H9 (cell line): ENCODE measurements around the gene CCR8. TPM values are rescaled to one million over a fixed set of nuclear protein-coding genes. Genes with fewer than 3 reads are reported as not detected.
A peak's percentile ranks its signal among the peaks of the same experiment; 100 is the strongest.

Experiments used
- DNase-seq: peaks from one replicate; pipeline ENCODE4 v3.0.0-alpha.2; 2017
- H2AFZ ChIP-seq: one replicate; pipeline ENCODE4 v1.6.1; 2013; ENCODE audit warnings: mild to moderate bottlenecking, low read length, control low read depth, moderate library complexity
- H2AK5ac ChIP-seq: 2 replicates; pipeline ENCODE4 v1.6.1; 2013; ENCODE audit warnings: low read length, control low read depth, mixed read lengths; ENCODE audit not compliant: insufficient read length
- H2BK120ac ChIP-seq: one replicate; pipeline ENCODE4 v1.6.1; 2013; ENCODE audit warnings: low read depth, mild to moderate bottlenecking, low read length, control low read depth, inconsistent platforms; ENCODE audit not compliant: poor library complexity, severe bottlenecking
- H2BK12ac ChIP-seq: 2 replicates; pipeline ENCODE4 v1.6.1; 2013; ENCODE audit warnings: low read length, control low read depth, mixed read lengths, low read depth; ENCODE audit not compliant: insufficient read length
- H2BK15ac ChIP-seq: 2 replicates; pipeline ENCODE4 v1.6.1; 2013; ENCODE audit warnings: low read depth, low read length, control low read depth
- H2BK20ac ChIP-seq: one replicate; pipeline ENCODE4 v1.6.1; 2013; ENCODE audit warnings: low read depth, mild to moderate bottlenecking, low read length, control low read depth, inconsistent platforms; ENCODE audit not compliant: poor library complexity, severe bottlenecking
- H2BK5ac ChIP-seq: 2 replicates; pipeline ENCODE4 v1.6.1; 2013; ENCODE audit warnings: low read length, control low read depth, mixed read lengths; ENCODE audit not compliant: insufficient read length
- H3K14ac ChIP-seq: 2 replicates; pipeline ENCODE4 v1.6.1; 2013; ENCODE audit warnings: low read length, control low read depth; ENCODE audit not compliant: insufficient read depth
- H3K18ac ChIP-seq: 2 replicates; pipeline ENCODE4 v1.6.1; 2013; ENCODE audit warnings: low read depth, mild to moderate bottlenecking, mixed read lengths, low read length, control low read depth; ENCODE audit not compliant: insufficient read length
- H3K23ac ChIP-seq: 2 replicates; pipeline ENCODE4 v1.6.1; 2013; ENCODE audit warnings: low read length, control low read depth, mixed read lengths, low read depth; ENCODE audit not compliant: insufficient read length
- H3K23me2 ChIP-seq: 2 replicates; pipeline ENCODE4 v1.6.1; 2013; ENCODE audit warnings: low read depth, mild to moderate bottlenecking, mixed read lengths, low read length, control low read depth; ENCODE audit not compliant: insufficient read length, poor library complexity, severe bottlenecking
- H3K27ac ChIP-seq: 2 replicates; pipeline ENCODE4 v1.5.1; 2013; ENCODE audit warnings: low read length, control low read depth, mixed read lengths, low read depth; ENCODE audit not compliant: insufficient read length
- H3K27me3 ChIP-seq: 2 replicates; pipeline ENCODE4 v1.6.1; 2013; ENCODE audit warnings: low read length, control low read depth, inconsistent platforms; ENCODE audit not compliant: insufficient read depth
- H3K4ac ChIP-seq: 2 replicates; pipeline ENCODE4 v1.6.1; 2013; ENCODE audit warnings: low read depth, mild to moderate bottlenecking, control low read depth, inconsistent platforms, low read length, moderate library complexity
- H3K4me1 ChIP-seq: 2 replicates; pipeline ENCODE4 v1.6.1; 2013; ENCODE audit warnings: low read length, control low read depth, inconsistent platforms; ENCODE audit not compliant: insufficient read depth
- H3K4me2 ChIP-seq: 2 replicates; pipeline ENCODE4 v1.6.1; 2013; ENCODE audit warnings: low read length, control low read depth, mixed read lengths; ENCODE audit not compliant: insufficient read length, insufficient read depth
- H3K56ac ChIP-seq: 2 replicates; pipeline ENCODE4 v1.6.1; 2013; ENCODE audit warnings: low read depth, mild to moderate bottlenecking, mixed read lengths, low read length, control low read depth; ENCODE audit not compliant: insufficient read length
- H3K79me1 ChIP-seq: 2 replicates; pipeline ENCODE4 v1.6.1; 2013; ENCODE audit warnings: low read depth, mild to moderate bottlenecking, moderate library complexity, low read length, control low read depth, inconsistent platforms; ENCODE audit not compliant: insufficient read depth, poor library complexity, severe bottlenecking
- H3K79me2 ChIP-seq: 2 replicates; pipeline ENCODE4 v1.6.1; 2013; ENCODE audit warnings: low read length, control low read depth, inconsistent platforms; ENCODE audit not compliant: insufficient read depth
- H3K9ac ChIP-seq: 2 replicates; pipeline ENCODE4 v1.6.1; 2013; ENCODE audit warnings: low read length, control low read depth, mixed read lengths; ENCODE audit not compliant: insufficient read length; ENCODE audit errors: extremely low read depth
- H3K9me3 ChIP-seq: one replicate; pipeline ENCODE4 v1.6.1; 2013; ENCODE audit warnings: low read depth, low read length, inconsistent platforms; ENCODE audit not compliant: control insufficient read depth
- H3T11ph ChIP-seq: one replicate; pipeline ENCODE4 v1.6.1; 2013; ENCODE audit warnings: mild to moderate bottlenecking, low read length, control low read depth, inconsistent platforms
- H4K20me1 ChIP-seq: one replicate; pipeline ENCODE4 v1.6.1; 2013; ENCODE audit not compliant: control insufficient read depth, insufficient read length, insufficient read depth
- H4K5ac ChIP-seq: 2 replicates; pipeline ENCODE4 v1.6.1; 2013; ENCODE audit warnings: low read depth, mild to moderate bottlenecking, mixed read lengths, low read length, control low read depth; ENCODE audit not compliant: insufficient read length
- H4K8ac ChIP-seq: replicated peaks from 2 replicates; pipeline ENCODE4 v1.6.1; 2013; ENCODE audit warnings: low read length, control low read depth, mixed read lengths, low read depth; ENCODE audit not compliant: insufficient read length
- H4K91ac ChIP-seq: 2 replicates; pipeline ENCODE4 v1.6.1; 2013; ENCODE audit warnings: low read depth, mild to moderate bottlenecking, moderate library complexity, mixed read lengths, low read length, control low read depth; ENCODE audit not compliant: insufficient read length
- H3K27ac Mint-ChIP-seq, 3 experiments: 2 replicates in 2 of 3; 3 replicates in 1 of 3; pipeline ENCODE4 v1.8.0; 2020 to 2021; ENCODE audit warnings: mixed read lengths in 3 of 3, mild to moderate bottlenecking in 1 of 3, moderate library complexity in 1 of 3
- H3K27me3 Mint-ChIP-seq: 2 replicates; pipeline ENCODE4 v1.8.0; 2021; ENCODE audit warnings: low read depth, mild to moderate bottlenecking, moderate library complexity, mixed read lengths
- H3K36me3 Mint-ChIP-seq, 3 experiments: 2 replicates in 2 of 3; 3 replicates in 1 of 3; pipeline ENCODE4 v1.8.0; 2020 to 2021; ENCODE audit warnings: low read depth in 3 of 3, mixed read lengths in 3 of 3; ENCODE audit not compliant: insufficient read depth in 1 of 3
- H3K4me1 Mint-ChIP-seq, 2 experiments: 2 replicates each; pipeline ENCODE4 v1.8.0; 2020; ENCODE audit warnings: mixed read lengths in 2 of 2
- H3K4me3 Mint-ChIP-seq, 2 experiments: 2 replicates in 1 of 2; 3 replicates in 1 of 2; pipeline ENCODE4 v1.8.0; 2020 to 2021; ENCODE audit warnings: mild to moderate bottlenecking in 2 of 2, mixed read lengths in 2 of 2, moderate library complexity in 1 of 2
- H3K9me3 Mint-ChIP-seq, 2 experiments: 2 replicates in 1 of 2; 3 replicates in 1 of 2; pipeline ENCODE4 v1.8.0; 2020; ENCODE audit warnings: mild to moderate bottlenecking in 2 of 2, mixed read lengths in 2 of 2, moderate library complexity in 1 of 2
- total RNA-seq: library from RNA; stranded (reverse); gene quantifications from 2 replicates; pipeline ENCODE4 v1.2.1, GENCODE V29; 2021
- TF ChIP-seq, protein P1 (sequence below): fragments of 200-600 bp; sonication (generic); conservative IDR thresholded peaks from 3 replicates; pipeline ENCODE4 v1.8.0; 2021; ENCODE audit warnings: antibody characterized with exemption, mild to moderate bottlenecking

The CCR8 gene
- total RNA-seq, 1 experiment from 2014 or later: 0.31 TPM

DNA sequence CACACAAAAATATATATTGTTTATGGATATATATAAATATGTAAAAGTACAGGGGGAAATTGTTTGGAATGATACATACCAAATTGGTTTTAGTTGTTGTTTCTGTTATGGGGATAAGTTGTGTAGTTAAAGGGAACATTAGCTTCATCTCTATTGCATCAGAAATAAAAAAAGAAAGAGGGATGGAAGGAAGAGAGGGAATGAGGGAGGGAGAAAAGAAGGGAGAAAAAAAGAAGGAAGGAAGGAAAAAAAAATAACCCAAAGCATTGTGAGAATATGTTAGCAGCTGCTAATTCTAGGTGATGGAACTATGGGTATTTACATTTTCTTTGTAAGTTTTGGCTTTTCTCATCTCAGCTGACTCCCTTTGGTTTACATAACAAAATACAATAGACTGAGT lies 1.3 kb downstream of the CCR8 start:
- no peak overlapping the region for H3K4ac ChIP-seq
- no peak overlapping the region for H2BK120ac ChIP-seq
- Mint-ChIP-seq H3K4me1 (peaks cover 17 to 18% of the 10 kb centered on the region in 2 experiments), H3K4me3 (peak overlapping the region in 1 of 2 experiments; percentile 27; a peak in 1 of 5 replicates), H3K27me3 (peaks cover 2% of the 10 kb centered on the region), H3K9me3 (peaks cover 3 to 4% of the 10 kb centered on the region in 2 experiments; a peak in 4 of 5 replicates), H3K36me3 (peaks cover 0 to 10% (median 2%) of the 10 kb centered on the region in 3 experiments; a peak in 2 of 7 replicates), H3K27ac (peak overlapping the region; percentile 58 to 93 (median 89); a peak in 4 of 7 replicates)
- no peak overlapping the region for H2AFZ ChIP-seq
- H3K9me3 ChIP-seq: no peaks in the 10 kb centered on the region
- H4K5ac ChIP-seq: no peak overlapping the region
- no peak overlapping the region for H2BK15ac ChIP-seq
- TF ChIP-seq, protein P1, sequence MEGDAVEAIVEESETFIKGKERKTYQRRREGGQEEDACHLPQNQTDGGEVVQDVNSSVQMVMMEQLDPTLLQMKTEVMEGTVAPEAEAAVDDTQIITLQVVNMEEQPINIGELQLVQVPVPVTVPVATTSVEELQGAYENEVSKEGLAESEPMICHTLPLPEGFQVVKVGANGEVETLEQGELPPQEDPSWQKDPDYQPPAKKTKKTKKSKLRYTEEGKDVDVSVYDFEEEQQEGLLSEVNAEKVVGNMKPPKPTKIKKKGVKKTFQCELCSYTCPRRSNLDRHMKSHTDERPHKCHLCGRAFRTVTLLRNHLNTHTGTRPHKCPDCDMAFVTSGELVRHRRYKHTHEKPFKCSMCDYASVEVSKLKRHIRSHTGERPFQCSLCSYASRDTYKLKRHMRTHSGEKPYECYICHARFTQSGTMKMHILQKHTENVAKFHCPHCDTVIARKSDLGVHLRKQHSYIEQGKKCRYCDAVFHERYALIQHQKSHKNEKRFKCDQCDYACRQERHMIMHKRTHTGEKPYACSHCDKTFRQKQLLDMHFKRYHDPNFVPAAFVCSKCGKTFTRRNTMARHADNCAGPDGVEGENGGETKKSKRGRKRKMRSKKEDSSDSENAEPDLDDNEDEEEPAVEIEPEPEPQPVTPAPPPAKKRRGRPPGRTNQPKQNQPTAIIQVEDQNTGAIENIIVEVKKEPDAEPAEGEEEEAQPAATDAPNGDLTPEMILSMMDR: no peak
- H4K91ac ChIP-seq: no peak overlapping the region
- no peak overlapping the region for H2BK12ac ChIP-seq
- H3K27ac ChIP-seq: no peak overlapping the region
- no peak overlapping the region for H4K8ac ChIP-seq
- no peaks in the 10 kb centered on the region; the same call in 1 of the 2 replicates for H3K4me1 ChIP-seq
- no peak overlapping the region for H3K56ac ChIP-seq
- no peaks in the 10 kb centered on the region for H3K79me2 ChIP-seq
- no peak overlapping the region for H2BK5ac ChIP-seq
- no peak overlapping the region for H3K18ac ChIP-seq
- no peak overlapping the region for H2AK5ac ChIP-seq
- no peak overlapping the region for H3K14ac ChIP-seq
- no peaks in the 10 kb centered on the region for H3K79me1 ChIP-seq
- H3K23ac ChIP-seq: no peak overlapping the region
- no peaks in the 10 kb centered on the region for H4K20me1 ChIP-seq
- H2BK20ac ChIP-seq: no peak overlapping the region
- no peak overlapping the region for H3K9ac ChIP-seq
- no peaks in the 10 kb centered on the region for H3K27me3 ChIP-seq
- DNase-seq: no peak
- H3K23me2 ChIP-seq: no peaks in the 10 kb centered on the region
- no peak overlapping the region for H3T11ph ChIP-seq
- H3K4me2 ChIP-seq: no peak overlapping the region
